GM23338 (cell line): Measurements from ENCODE around the gene ATP1B2. TPM values are rescaled to one million over a fixed set of nuclear protein-coding genes. Genes with fewer than 3 reads are reported as not detected.

ENCODE experiments used
- ATAC-seq: fragments of 200-7000 bp; cut with Tn5 transposase; 3 replicates; pipeline ENCODE4 v1.9.1; 2020
- DNase-seq: peaks from one replicate; pipeline ENCODE4 v3.0.0-alpha.2; 2015; ENCODE audit warnings: low spot score
- H2AFZ ChIP-seq: fragments of 200-600 bp; sonication (generic); 2 replicates; pipeline ENCODE4 v1.8.0; 2016; ENCODE audit warnings: antibody characterized with exemption, mild to moderate bottlenecking, moderate library complexity
- H3F3A ChIP-seq: fragments of 200-600 bp; sonication (generic); replicated peaks from 2 replicates; pipeline ENCODE4 v1.8.0; 2017; ENCODE audit warnings: antibody characterized with exemption, mixed run types, low read depth
- H3K27ac ChIP-seq: fragments of 200-600 bp; sonication (generic); 2 replicates; pipeline ENCODE4 v1.6.1; 2016; ENCODE audit warnings: low read depth
- H3K27me3 ChIP-seq: fragments of 200-600 bp; sonication (generic); 2 replicates; pipeline ENCODE4 v1.8.0; 2016; ENCODE audit warnings: mild to moderate bottlenecking, mixed run types, moderate library complexity; ENCODE audit not compliant: insufficient read depth
- H3K36me3 ChIP-seq: fragments of 200-600 bp; sonication (generic); 2 replicates; pipeline ENCODE4 v1.8.0; 2016; ENCODE audit warnings: mild to moderate bottlenecking; ENCODE audit not compliant: insufficient read depth
- H3K4me1 ChIP-seq: fragments of 200-600 bp; sonication (generic); 2 replicates; pipeline ENCODE4 v1.8.0; 2016; ENCODE audit warnings: mild to moderate bottlenecking, moderate library complexity; ENCODE audit not compliant: insufficient read depth
- H3K4me2 ChIP-seq: fragments of 200-600 bp; sonication (generic); 2 replicates; pipeline ENCODE4 v1.7.1; 2017; ENCODE audit warnings: mixed run types
- H3K4me3 ChIP-seq: fragments of 200-600 bp; sonication (generic); 2 replicates; pipeline ENCODE4 v1.6.1; 2016; ENCODE audit warnings: mixed run types
- H3K79me2 ChIP-seq: fragments of 200-600 bp; sonication (generic); replicated peaks from 2 replicates; pipeline ENCODE4 v1.8.0; 2017; ENCODE audit warnings: mild to moderate bottlenecking; ENCODE audit not compliant: insufficient read depth
- H3K9me2 ChIP-seq: fragments of 200-600 bp; sonication (generic); 2 replicates; pipeline ENCODE4 v1.8.0; 2017; ENCODE audit not compliant: insufficient read depth
- H4K20me1 ChIP-seq: fragments of 200-600 bp; sonication (generic); replicated peaks from 2 replicates; pipeline ENCODE4 v1.8.0; 2017; ENCODE audit warnings: mild to moderate bottlenecking; ENCODE audit not compliant: insufficient read depth
- H3K27ac Mint-ChIP-seq: 2 replicates; pipeline ENCODE4 v1.8.0; 2020; ENCODE audit warnings: inconsistent platforms, mild to moderate bottlenecking, moderate library complexity, mixed read lengths
- H3K27me3 Mint-ChIP-seq: 3 replicates; pipeline ENCODE4 v1.8.0; 2022; ENCODE audit warnings: low read depth, mild to moderate bottlenecking, moderate library complexity, mixed read lengths, inconsistent platforms; ENCODE audit not compliant: insufficient read depth, poor library complexity
- H3K36me3 Mint-ChIP-seq: 3 replicates; pipeline ENCODE4 v1.8.0; 2021; ENCODE audit warnings: low read depth, mild to moderate bottlenecking, inconsistent platforms, moderate library complexity, mixed read lengths
- H3K4me1 Mint-ChIP-seq: 3 replicates; pipeline ENCODE4 v1.8.0; 2020; ENCODE audit warnings: mild to moderate bottlenecking, inconsistent platforms, mixed read lengths
- H3K4me3 Mint-ChIP-seq: 3 replicates; pipeline ENCODE4 v1.8.0; 2021; ENCODE audit warnings: moderate library complexity, mild to moderate bottlenecking, inconsistent platforms, mixed read lengths
- H3K9me3 Mint-ChIP-seq: 3 replicates; pipeline ENCODE4 v1.8.0; 2020; ENCODE audit warnings: moderate library complexity, mild to moderate bottlenecking, inconsistent platforms, mixed read lengths
- CREB1 ChIP-seq: fragments of 250-450 bp; sonication (Bioruptor Pico); IDR thresholded peaks from 2 replicates; pipeline ENCODE4 v1.5.0; 2020; ENCODE audit warnings: low read depth, mild to moderate bottlenecking, moderate library complexity
- CTCF ChIP-seq, 2 experiments: fragments of 200-600 bp in 1 of 2; sonication (generic) in 1 of 2; conservative IDR thresholded peaks; 2 replicates each; pipeline versions ENCODE4 v1.5.1 to v1.6.1; 2016 to 2017; ENCODE audit warnings: antibody characterized with exemption in 2 of 2, low read depth in 2 of 2, mild to moderate bottlenecking in 2 of 2, moderate library complexity in 1 of 2
- JUNB ChIP-seq: IDR thresholded peaks from one replicate; pipeline ENCODE4 v1.6.1; 2016; ENCODE audit warnings: antibody characterized with exemption; ENCODE audit not compliant: unreplicated experiment
- NANOG ChIP-seq: IDR thresholded peaks from 2 replicates; pipeline ENCODE4 v1.6.1; 2016; ENCODE audit warnings: antibody characterized with exemption, borderline replicate concordance
- POLR2AphosphoS5 ChIP-seq: IDR thresholded peaks from 2 replicates; pipeline ENCODE4 v1.6.1; 2016; ENCODE audit warnings: antibody characterized with exemption, low read depth
- ZNF462 ChIP-seq: fragments of 250-450 bp; sonication (Bioruptor Pico); IDR thresholded peaks from 2 replicates; pipeline ENCODE4 v1.5.0; 2020; ENCODE audit warnings: mild to moderate bottlenecking, moderate library complexity
- polyA plus RNA-seq: library from polyadenylated mRNA; unstranded; fragments of >200 nt; fragmentation: Nextera tagmentation; extraction: Ambion mirVana; gene quantifications from 2 replicates; pipeline ENCODE4 v1.2.1, GENCODE V29; 2016
- total RNA-seq: library from RNA; depleted of rRNA; stranded (reverse); fragments of >200 nt; shearing (Covaris generic); gene quantifications from 2 replicates; pipeline ENCODE4 v1.2.3, GENCODE V29; 2014
- TF ChIP-seq, protein P1 (sequence below): IDR thresholded peaks from one replicate; pipeline ENCODE4 v1.6.1; 2018; ENCODE audit warnings: antibody characterized with exemption; ENCODE audit not compliant: unreplicated experiment

ATP1B2 gene
- total and polyA plus RNA-seq, 2 experiments from 2014 or later = 14.9 to 33.1 TPM

DNA sequence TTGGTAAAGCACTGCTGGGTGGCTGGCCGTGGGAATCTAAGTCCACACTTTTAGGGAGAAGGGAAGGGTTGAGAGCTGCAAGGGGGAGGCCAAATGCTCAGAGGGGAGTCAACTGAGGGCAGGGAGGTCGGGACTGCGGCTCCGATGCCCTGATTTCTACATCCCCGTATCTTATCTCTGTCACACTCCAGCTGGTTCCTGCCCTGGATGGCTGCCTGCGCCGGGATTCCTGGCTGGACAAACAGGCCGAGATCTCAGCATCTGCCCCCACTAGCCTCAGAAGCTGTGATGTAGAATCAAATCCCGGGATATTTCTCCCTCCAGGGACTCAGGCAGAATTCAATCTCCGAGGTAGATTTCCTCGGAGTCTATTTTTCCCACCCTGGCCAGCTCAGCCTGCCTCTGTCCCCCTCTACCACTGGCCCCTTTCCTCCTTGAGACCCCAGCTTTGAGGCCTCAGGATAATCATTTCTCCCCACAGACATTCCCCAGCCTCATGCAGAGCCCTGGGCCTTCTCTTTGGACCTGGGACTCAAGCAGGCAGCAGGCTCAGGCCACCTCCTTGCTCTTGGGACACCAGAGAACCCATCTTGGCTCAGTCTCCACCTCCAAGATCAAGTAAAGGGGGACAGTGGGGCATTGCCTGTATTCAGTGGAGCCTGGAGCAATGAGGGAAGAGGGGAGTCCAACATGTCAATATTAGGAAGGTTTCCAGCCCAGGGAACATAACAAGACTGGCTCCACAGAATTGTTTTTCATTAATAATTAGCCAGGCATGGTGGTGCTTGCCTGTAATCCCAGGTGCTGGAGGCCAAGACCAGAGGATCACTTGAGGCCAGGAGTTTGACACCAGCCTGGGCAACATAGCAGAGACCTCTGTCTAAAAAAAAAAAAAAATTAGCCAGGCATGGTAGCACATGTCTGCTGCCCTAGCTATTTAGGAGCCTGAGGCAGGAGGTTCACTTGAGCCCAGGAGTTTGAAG lies 19.0 kb upstream of the ATP1B2 start (continued):
- no peak for TF ChIP-seq ZNF462 (CRISPR knock-in tag)
- TF ChIP-seq CREB1 (CRISPR knock-in tag) = no peak
- TF ChIP-seq JUNB = no peak

DNA sequence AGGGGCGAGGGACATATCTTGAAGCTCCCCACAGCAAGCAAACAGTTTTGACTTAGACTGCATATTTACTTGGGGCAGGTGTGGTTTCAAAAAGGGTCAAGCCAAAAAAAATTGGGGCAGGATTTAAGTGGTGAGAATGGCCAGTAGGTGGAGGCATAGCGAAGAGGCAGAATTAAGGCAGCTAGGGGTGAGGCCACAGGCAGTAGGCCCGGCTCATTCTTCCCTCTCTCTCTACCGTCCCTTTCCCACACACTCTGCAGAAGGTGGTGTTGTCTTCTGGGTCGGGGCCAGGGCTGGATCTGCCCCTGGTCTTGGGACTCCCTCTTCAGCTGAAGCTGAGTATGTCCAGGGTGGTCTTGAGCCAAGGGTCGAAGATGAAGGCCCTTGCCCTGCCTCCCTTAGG lies 18.2 kb upstream of the ATP1B2 start:
- H3K27ac ChIP-seq = no peak overlapping the region
- H3K79me2 ChIP-seq = no peaks in the 10 kb centered on the region
- H3K9me2 ChIP-seq = no peaks in the 10 kb centered on the region
- peak; percentile 64 to 86 for TF ChIP-seq CTCF (conservative IDR thresholded peaks at IDR 0.05; ENCODE audit: low read depth in 2 of 2)
- TF ChIP-seq, protein P1, sequence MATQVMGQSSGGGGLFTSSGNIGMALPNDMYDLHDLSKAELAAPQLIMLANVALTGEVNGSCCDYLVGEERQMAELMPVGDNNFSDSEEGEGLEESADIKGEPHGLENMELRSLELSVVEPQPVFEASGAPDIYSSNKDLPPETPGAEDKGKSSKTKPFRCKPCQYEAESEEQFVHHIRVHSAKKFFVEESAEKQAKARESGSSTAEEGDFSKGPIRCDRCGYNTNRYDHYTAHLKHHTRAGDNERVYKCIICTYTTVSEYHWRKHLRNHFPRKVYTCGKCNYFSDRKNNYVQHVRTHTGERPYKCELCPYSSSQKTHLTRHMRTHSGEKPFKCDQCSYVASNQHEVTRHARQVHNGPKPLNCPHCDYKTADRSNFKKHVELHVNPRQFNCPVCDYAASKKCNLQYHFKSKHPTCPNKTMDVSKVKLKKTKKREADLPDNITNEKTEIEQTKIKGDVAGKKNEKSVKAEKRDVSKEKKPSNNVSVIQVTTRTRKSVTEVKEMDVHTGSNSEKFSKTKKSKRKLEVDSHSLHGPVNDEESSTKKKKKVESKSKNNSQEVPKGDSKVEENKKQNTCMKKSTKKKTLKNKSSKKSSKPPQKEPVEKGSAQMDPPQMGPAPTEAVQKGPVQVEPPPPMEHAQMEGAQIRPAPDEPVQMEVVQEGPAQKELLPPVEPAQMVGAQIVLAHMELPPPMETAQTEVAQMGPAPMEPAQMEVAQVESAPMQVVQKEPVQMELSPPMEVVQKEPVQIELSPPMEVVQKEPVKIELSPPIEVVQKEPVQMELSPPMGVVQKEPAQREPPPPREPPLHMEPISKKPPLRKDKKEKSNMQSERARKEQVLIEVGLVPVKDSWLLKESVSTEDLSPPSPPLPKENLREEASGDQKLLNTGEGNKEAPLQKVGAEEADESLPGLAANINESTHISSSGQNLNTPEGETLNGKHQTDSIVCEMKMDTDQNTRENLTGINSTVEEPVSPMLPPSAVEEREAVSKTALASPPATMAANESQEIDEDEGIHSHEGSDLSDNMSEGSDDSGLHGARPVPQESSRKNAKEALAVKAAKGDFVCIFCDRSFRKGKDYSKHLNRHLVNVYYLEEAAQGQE = no peak
- 0 out of 2 replicates have a peak, but pooled peaks have one; percentile 26 for TF ChIP-seq POLR2AphosphoS5
- no peak for TF ChIP-seq NANOG
- no peaks in the 10 kb centered on the region for H3K36me3 ChIP-seq
- no peak overlapping the region for H3K4me2 ChIP-seq
- no peaks in the 10 kb centered on the region for H3K36me3 Mint-ChIP-seq
- peaks cover 8% of the 10 kb centered on the region; the same call in 1 of the 2 replicates for H3F3A ChIP-seq
- no peak overlapping the region for H3K4me3 Mint-ChIP-seq
- H2AFZ ChIP-seq = peak overlapping the region; percentile 67; the same call in 1 of the 2 replicates
- ATAC-seq (peak; percentile 67), DNase-seq (peak; percentile 86)
- H3K4me1 ChIP-seq = peaks cover 7% of the 10 kb centered on the region; the same call in 1 of the 2 replicates
- H3K27me3 Mint-ChIP-seq = peaks cover 18% of the 10 kb centered on the region
- H3K9me3 Mint-ChIP-seq = no peaks in the 10 kb centered on the region
- no peak overlapping the region for H3K27ac Mint-ChIP-seq
- peaks cover 34% of the 10 kb centered on the region for H3K4me1 Mint-ChIP-seq
- H4K20me1 ChIP-seq = no peaks in the 10 kb centered on the region
- H3K27me3 ChIP-seq = no peaks in the 10 kb centered on the region
- no peak overlapping the region for H3K4me3 ChIP-seq
